Right lobe of liver (tissue), 4 donors: ENCODE measurements around the gene CHKA.

Experiments used
- CTCF ChIP-seq, 4 donors: fragments of 200-600 bp in 3 of 4; fragments of 450-650 bp in 1 of 4; IDR thresholded peaks; one replicate each; pipeline versions ENCODE4 v1.5.1 to v1.8.0; 2016 to 2022; ENCODE audit warnings: antibody characterized with exemption in 4 of 4, mild to moderate bottlenecking in 2 of 4
- POLR2A ChIP-seq: fragments of 450-650 bp; IDR thresholded peaks from one replicate; pipeline ENCODE4 v1.6.1; 2017; ENCODE audit warnings: antibody characterized with exemption, mild to moderate bottlenecking
- donor health status: DM: no; HTN: no; CAD: no.
- donor health status: DM: no; HTN: no; CAD: no.
- donor health status: DM: no; HTN: yes; CAD: no.

- TF ChIP-seq CTCF (IDR thresholded peaks at IDR 0.05) (no peak), POLR2A (no peak)
Observed at GRCh38 chr11:68117853-68118470, 3.2 kb downstream of the CHKA start.
